ENCODE measurements around the gene SH3GL2.

SH3GL2 gene

DNA sequence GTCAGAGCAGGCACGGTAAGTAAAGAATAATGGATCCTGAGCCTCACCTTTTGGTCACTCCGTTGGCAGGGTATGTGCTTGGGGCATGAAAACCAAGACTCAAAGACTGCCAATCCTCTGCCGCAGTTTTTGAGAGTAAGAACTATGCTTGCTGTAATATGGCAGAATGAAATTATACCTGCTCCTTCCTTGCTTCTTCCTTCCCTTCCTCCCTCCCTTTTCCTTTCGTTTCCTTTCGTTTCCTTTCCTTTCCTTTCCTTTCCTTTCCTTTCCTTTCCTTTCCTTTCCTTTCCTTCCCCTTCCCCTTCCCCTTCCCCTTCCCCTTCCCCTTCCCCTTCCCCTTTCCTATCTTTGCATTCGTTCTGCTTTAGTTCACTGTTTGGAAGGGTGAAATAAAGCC is 43.9 kb downstream of the SH3GL2 start:
- TF ChIP-seq, protein P1, sequence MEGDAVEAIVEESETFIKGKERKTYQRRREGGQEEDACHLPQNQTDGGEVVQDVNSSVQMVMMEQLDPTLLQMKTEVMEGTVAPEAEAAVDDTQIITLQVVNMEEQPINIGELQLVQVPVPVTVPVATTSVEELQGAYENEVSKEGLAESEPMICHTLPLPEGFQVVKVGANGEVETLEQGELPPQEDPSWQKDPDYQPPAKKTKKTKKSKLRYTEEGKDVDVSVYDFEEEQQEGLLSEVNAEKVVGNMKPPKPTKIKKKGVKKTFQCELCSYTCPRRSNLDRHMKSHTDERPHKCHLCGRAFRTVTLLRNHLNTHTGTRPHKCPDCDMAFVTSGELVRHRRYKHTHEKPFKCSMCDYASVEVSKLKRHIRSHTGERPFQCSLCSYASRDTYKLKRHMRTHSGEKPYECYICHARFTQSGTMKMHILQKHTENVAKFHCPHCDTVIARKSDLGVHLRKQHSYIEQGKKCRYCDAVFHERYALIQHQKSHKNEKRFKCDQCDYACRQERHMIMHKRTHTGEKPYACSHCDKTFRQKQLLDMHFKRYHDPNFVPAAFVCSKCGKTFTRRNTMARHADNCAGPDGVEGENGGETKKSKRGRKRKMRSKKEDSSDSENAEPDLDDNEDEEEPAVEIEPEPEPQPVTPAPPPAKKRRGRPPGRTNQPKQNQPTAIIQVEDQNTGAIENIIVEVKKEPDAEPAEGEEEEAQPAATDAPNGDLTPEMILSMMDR (conservative IDR thresholded peaks at IDR 0.05): no peak
- TF ChIP-seq ZFX (IDR thresholded peaks at IDR 0.05): no peak
- H3K27ac ChIP-seq: no peak overlapping the region

DNA sequence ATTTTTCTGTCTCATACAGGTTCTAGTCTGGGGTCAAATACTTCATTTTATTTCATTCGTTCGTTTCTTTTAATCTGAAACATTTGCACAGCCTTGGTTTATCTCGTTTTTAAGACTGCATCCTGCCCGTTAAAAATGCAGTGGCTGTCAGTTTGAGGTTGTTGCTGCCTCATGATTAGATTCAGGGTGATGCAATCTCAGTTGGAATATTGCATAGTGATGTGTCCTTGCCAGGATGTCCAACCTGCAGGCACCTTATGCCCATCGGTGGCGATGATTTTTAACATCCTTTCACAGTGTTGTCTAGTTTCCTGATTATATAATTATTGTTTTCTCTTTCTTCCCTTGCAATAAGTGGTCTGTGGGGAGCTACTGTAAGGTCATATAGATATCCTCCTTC is 45.1 kb downstream of the SH3GL2 start:
- TF ChIP-seq ZFX (IDR thresholded peaks at IDR 0.05): no peak
- TF ChIP-seq, protein P1 (conservative IDR thresholded peaks at IDR 0.05): no peak
- no peak overlapping the region for H3K27ac ChIP-seq

DNA sequence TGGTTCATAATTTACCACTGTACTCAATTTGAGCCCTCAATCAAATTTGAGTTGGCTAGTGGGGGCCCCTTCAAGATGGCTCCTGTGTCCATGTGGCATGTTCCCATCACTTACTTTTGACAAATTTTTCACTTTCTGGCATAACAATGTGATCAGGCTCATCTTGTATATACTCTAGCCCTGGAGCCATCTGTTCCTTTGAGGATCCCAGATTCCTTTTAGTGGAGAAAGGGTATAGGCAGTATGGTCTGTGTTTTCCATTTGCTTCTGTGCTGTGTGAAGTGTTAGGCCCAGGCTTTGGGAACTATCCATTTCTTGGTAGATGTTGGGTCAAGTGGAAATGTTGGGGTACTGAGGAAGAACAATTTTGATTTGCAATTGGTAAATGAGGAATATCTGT is 45.7 kb downstream of the SH3GL2 start:
- no peak overlapping the region for H3K27ac ChIP-seq
- no peak for TF ChIP-seq ZFX (IDR thresholded peaks at IDR 0.05)
- TF ChIP-seq, protein P1 (conservative IDR thresholded peaks at IDR 0.05): no peak

DNA sequence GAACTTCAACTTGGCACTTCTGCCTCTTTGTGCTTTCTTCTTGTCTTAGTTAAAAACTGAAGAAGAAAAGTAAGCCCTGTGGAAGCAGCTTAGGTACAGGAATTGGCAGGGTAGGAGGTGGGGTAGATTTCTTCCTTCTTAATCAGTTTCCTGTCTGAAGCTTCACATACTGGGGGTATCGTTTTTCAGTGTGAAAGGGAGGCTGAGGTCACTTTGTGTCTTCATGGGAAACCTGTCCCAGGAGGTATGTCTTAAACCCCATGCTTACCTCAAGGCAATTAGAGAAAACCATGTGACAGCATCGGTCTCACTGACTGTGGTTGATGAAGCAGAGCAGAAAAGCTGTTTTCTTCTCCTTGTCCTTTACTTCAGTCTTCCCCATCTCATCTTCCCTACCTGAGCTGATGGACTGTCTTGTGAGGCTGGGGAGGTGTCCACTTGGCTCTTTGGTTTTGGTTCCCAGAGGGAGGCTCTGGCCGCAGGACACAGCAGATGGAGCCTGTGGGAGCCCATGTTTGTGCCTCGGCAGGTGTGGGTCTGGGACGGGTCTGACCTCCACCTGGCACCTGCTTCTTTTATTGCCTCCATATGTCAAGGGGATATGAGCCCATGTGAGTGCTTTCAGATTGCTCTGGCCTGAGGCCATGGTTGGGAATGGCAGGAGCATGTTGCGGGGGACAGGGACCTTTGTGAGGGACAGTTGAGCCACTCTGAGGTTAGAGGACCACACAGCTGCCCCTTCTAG is 47.0 kb downstream of the SH3GL2 start:
- no peak overlapping the region for H3K27ac ChIP-seq
- TF ChIP-seq, protein P1 (conservative IDR thresholded peaks at IDR 0.05): no peak
- no peak for TF ChIP-seq ZFX (IDR thresholded peaks at IDR 0.05)

DNA sequence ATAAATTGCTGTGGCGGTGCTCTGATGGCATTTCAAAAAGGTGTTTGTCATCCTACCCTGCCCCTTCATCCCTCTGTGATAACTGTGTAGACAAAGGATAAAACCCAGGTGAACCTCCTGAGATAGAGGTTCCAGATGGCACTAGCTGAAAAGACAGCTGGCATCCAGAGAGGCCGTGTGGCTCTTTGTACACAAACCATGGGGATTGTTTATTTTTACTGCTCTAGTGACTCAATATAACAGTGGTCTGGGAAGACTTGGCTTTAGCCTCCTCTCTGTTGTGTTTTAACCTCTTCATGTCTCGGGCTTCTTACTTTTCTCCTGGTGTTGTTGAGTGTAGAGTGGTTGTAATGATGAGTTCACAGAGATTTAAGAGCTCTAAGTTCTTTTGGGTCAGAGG is 48.8 kb downstream of the SH3GL2 start:
- TF ChIP-seq, protein P1 (conservative IDR thresholded peaks at IDR 0.05): no peak
- no peak for TF ChIP-seq ZFX (IDR thresholded peaks at IDR 0.05)
- H3K27ac ChIP-seq: no peak overlapping the region

DNA sequence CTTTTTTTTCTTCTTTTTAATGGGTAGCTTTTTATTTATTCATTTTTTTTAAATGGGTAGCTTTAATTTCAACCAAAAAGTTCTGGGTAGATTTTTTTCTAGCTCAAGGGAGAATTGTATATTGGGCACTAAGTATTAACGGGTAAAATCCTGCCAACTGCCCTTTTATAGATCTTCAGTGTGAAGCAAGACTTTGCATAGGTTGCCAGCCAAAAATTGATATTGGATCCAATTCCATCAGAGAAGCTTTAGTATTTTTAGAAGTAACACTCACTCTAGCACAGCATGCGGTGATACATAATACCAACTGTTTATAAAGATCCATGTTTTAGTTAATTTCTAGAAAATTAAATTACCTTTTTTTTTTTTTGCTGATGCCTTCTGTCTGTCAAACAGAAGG is 49.8 kb downstream of the SH3GL2 start:
- TF ChIP-seq, protein P1 (conservative IDR thresholded peaks at IDR 0.05): no peak
- no peak for TF ChIP-seq ZFX (IDR thresholded peaks at IDR 0.05)
- no peak overlapping the region for H3K27ac ChIP-seq

DNA sequence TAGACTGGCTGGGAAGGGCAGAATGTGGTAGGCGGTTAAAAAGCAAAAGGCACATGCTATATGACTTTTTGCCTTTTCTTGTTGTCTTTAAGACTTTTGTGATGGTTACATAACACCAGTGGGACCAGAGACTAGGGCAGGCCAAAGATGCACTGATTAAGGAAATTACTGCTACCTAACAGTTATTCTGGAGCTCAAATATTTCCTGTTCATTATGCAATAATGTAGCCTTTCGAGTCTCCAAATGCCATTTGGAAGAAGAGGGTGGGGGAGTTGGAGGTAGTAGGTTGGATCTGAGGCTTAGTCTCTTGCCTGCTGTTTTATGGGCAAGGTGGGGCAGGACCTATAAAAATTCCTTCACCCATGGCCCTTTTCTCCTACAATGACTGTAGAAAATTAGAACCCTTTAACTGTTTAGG is 51.7 kb downstream of the SH3GL2 start:
- TF ChIP-seq, protein P1 (conservative IDR thresholded peaks at IDR 0.05): no peak
- TF ChIP-seq ZFX (IDR thresholded peaks at IDR 0.05): no peak
- no peak overlapping the region for H3K27ac ChIP-seq

Data from C4-2B (cell line).